HL-60 (cell line): ENCODE data around the gene DAAM2.

Experiments used
- CTCF ChIP-seq: IDR thresholded peaks from one replicate; pipeline ENCODE4 v1.5.1; 2011; ENCODE audit warnings: low read length, control low read depth, inconsistent platforms; ENCODE audit not compliant: insufficient read depth
- GABPA ChIP-seq: IDR thresholded peaks from 2 replicates; pipeline ENCODE4 v1.6.1; 2012; ENCODE audit warnings: low read depth
- REST ChIP-seq: IDR thresholded peaks from 2 replicates; pipeline ENCODE4 v1.6.1; 2012; ENCODE audit warnings: low read depth; ENCODE audit not compliant: insufficient replicate concordance

- TF ChIP-seq CTCF (no peak), GABPA (no peak), REST (no peak)
Observed at GRCh38 chr6:39882531-39882899, 90.3 kb downstream of the DAAM2 start.
